Measurements from ENCODE around the gene TOX2.

TOX2 gene

GRCh38 chr20:43963872-43964791 is 49.5 kb downstream of the TOX2 start:
- TF ChIP-seq CTCF (IDR thresholded peaks at IDR 0.05) (no peak), ZFX (IDR thresholded peaks at IDR 0.05; ENCODE audit: borderline replicate concordance) (no peak)
- H3K27ac ChIP-seq = no peak overlapping the region

- TF ChIP-seq CTCF (IDR thresholded peaks at IDR 0.05) (no peak), ZFX (IDR thresholded peaks at IDR 0.05; ENCODE audit: borderline replicate concordance) (no peak)
- H3K27ac ChIP-seq = no peak overlapping the region
Measured at GRCh38 chr20:43968341-43969000, 53.8 kb downstream of the TOX2 start.

GRCh38 chr20:43969028-43969447 is 54.4 kb downstream of the TOX2 start:
- TF ChIP-seq CTCF (IDR thresholded peaks at IDR 0.05) (no peak), ZFX (IDR thresholded peaks at IDR 0.05; ENCODE audit: borderline replicate concordance) (no peak)
- H3K27ac ChIP-seq = no peak overlapping the region

- TF ChIP-seq ZFX (IDR thresholded peaks at IDR 0.05; ENCODE audit: borderline replicate concordance) (no peak), CTCF (IDR thresholded peaks at IDR 0.05) (no peak)
- no peak overlapping the region for H3K27ac ChIP-seq
Measured at GRCh38 chr20:43969501-43970182, 55.0 kb downstream of the TOX2 start.

- TF ChIP-seq ZFX (IDR thresholded peaks at IDR 0.05; ENCODE audit: borderline replicate concordance) = no peak
- no peak overlapping the region for H3K27ac ChIP-seq
Measured at GRCh38 chr20:43971267-43971666, 56.6 kb downstream of the TOX2 start.

- no peak overlapping the region for H3K27ac ChIP-seq
- TF ChIP-seq ZFX (IDR thresholded peaks at IDR 0.05; ENCODE audit: borderline replicate concordance) (no peak), CTCF (IDR thresholded peaks at IDR 0.05) (no peak)
Measured at GRCh38 chr20:43972051-43972450, 57.4 kb downstream of the TOX2 start.

GRCh38 chr20:43972692-43973091 is 58.0 kb downstream of the TOX2 start:
- no peak overlapping the region for H3K27ac ChIP-seq
- TF ChIP-seq CTCF (IDR thresholded peaks at IDR 0.05) (no peak), ZFX (IDR thresholded peaks at IDR 0.05; ENCODE audit: borderline replicate concordance) (no peak)

All from 22Rv1 (cell line).